Activated T-helper 1 cell treated with anti-CD3 and anti-CD28 coated beads, Interleukin-12 subunit alpha, Interleukin-12 subunit beta, Interleukin-2, Interleukin-4 antibody, amounts not matched to agents 30 ng/mL and 10 ng/mL and 1 ng/mL, durations not matched to agents 14 hours and 24 hours and 36 hours (primary cell): ENCODE measurements around the gene POU2F3. TPM values are rescaled to one million over a fixed set of nuclear protein-coding genes. Genes with fewer than 3 reads are reported as not detected.

Experiments
- DNase-seq: peaks from one replicate; pipeline ENCODE4 v3.0.0; 2021; ENCODE audit warnings: low spot score
- H3K27ac Mint-ChIP-seq: one replicate; pipeline ENCODE4 v1.8.0; 2021; ENCODE audit warnings: mild to moderate bottlenecking, mixed read lengths
- H3K27me3 Mint-ChIP-seq: one replicate; pipeline ENCODE4 v1.8.0; 2022; ENCODE audit warnings: mild to moderate bottlenecking, moderate library complexity, mixed read lengths; ENCODE audit not compliant: insufficient read depth
- H3K36me3 Mint-ChIP-seq: one replicate; pipeline ENCODE4 v1.8.0; 2021; ENCODE audit warnings: low read depth, mixed read lengths
- H3K4me1 Mint-ChIP-seq: one replicate; pipeline ENCODE4 v1.8.0; 2021; ENCODE audit warnings: low read depth, mixed read lengths
- H3K4me3 Mint-ChIP-seq: one replicate; pipeline ENCODE4 v1.8.0; 2021; ENCODE audit warnings: mild to moderate bottlenecking, moderate library complexity, mixed read lengths
- H3K9me3 Mint-ChIP-seq: one replicate; pipeline ENCODE4 v1.8.0; 2021; ENCODE audit warnings: mixed read lengths
- intact Hi-C: fragments of 100-400 bp; cut with micrococcal nuclease; formaldehyde crosslinking; loops from one replicate; pipeline ENCODE4 v1.15.1; 2024
- total RNA-seq: library from RNA; stranded (reverse); gene quantifications from 2 replicates; pipeline ENCODE4 v1.2.3, GENCODE V29; 2022

POU2F3 gene
- total RNA-seq, 1 donor from 2014 or later = 0.36 TPM

GRCh38 chr11:120333801-120334200 lies 93.9 kb downstream of the POU2F3 start:
- Mint-ChIP-seq H3K36me3 (peaks cover 2% of the 10 kb centered on the region), H3K27ac (no peak overlapping the region), H3K4me1 (peaks cover 22% of the 10 kb centered on the region), H3K27me3 (peaks cover 32% of the 10 kb centered on the region), H3K9me3 (no peaks in the 10 kb centered on the region), H3K4me3 (no peak overlapping the region)
- no peak for DNase-seq
- intact Hi-C loops = loop anchor here (10.0 kb wide), 2 partner anchors 621 to 861 kb away; no protein-coding TSS in a partner anchor

GRCh38 chr11:120334332-120334731 lies 94.4 kb downstream of the POU2F3 start:
- intact Hi-C loops = loop anchor here (10.0 kb wide), 2 partner anchors 620 to 860 kb away; no protein-coding TSS in a partner anchor
- Mint-ChIP-seq H3K4me1 (peaks cover 25% of the 10 kb centered on the region), H3K4me3 (no peak overlapping the region), H3K9me3 (no peaks in the 10 kb centered on the region), H3K27me3 (peaks cover 34% of the 10 kb centered on the region), H3K27ac (no peak overlapping the region), H3K36me3 (peaks cover 2% of the 10 kb centered on the region)
- DNase-seq = no peak

GRCh38 chr11:120334894-120335462 lies 95.0 kb downstream of the POU2F3 start:
- no peaks in the 10 kb centered on the region for H3K9me3 Mint-ChIP-seq
- intact Hi-C loops = loop anchor here (1.0 to 10.0 kb wide), 5 partner anchors 176 to 957 kb away; partner anchors contain the start of genes GRIK4, NECTIN1 and SC5D
- peaks cover 2% of the 10 kb centered on the region for H3K36me3 Mint-ChIP-seq
- peak; percentile 39 for DNase-seq
- H3K27me3 Mint-ChIP-seq = peaks cover 37% of the 10 kb centered on the region
- H3K27ac Mint-ChIP-seq = peak overlapping the region; percentile 83
- H3K4me1 Mint-ChIP-seq = peaks cover 31% of the 10 kb centered on the region
- H3K4me3 Mint-ChIP-seq = peak overlapping the region; percentile 74

GRCh38 chr11:120335556-120335907 lies 95.6 kb downstream of the POU2F3 start:
- peaks cover 37% of the 10 kb centered on the region for H3K4me1 Mint-ChIP-seq
- no peak for DNase-seq

DNA sequence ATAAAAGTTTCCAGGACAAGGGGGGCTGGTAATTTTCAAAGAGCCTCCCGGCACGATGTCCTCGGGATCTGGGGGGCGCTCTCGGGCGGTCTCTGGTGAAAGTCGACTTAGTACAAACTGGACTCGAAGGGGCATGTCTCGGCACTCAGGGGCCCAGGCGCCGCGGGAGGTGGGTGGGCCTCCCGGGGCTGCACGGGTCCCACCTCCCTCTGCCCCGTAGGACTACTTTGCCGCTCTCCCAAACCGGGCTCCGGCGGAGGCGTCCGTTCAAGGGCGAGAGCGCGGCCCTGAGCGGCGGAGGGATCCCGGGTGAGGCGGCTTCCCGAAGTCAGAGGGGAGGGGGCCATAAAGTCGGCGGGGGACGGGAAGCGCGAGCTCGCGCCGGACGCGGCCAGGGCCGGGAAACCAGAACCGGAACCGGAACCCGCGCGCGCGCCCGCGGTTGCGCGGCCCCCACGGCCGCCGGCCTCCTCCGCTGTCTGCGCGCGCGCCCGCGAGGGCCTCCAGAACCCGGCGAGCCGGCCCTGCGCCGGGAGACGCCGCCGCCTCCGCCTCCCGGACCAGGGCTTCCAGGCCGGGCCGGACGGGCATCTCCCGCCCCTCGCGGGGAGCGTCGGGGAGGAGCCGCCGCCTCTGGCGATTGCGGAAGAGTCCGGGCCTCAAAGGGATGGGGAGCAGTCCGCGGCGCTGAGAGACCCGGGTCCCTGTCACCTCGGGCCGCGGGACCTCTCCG lies 96.1 kb downstream of the POU2F3 start, which contains the start of gene ARHGEF12:
Gene ARHGEF12, plus strand, starts transcription at position 506 of the 733 bp plus-strand sequence. CDS start 831 bp downstream, outside the sequence.
- intact Hi-C loops = loop anchor here (1.0 to 10.0 kb wide), 9 partner anchors 8 to 956 kb away; partner anchors contain the start of genes GRIK4, NECTIN1, SC5D and TLCD5
- no peaks in the 10 kb centered on the region for H3K9me3 Mint-ChIP-seq
- DNase-seq = peak; percentile 70
- peaks cover 40% of the 10 kb centered on the region for H3K4me1 Mint-ChIP-seq
- H3K27me3 Mint-ChIP-seq = peaks cover 45% of the 10 kb centered on the region
- peak within 1 kb of the TSS; percentile 83 for H3K27ac Mint-ChIP-seq
- H3K36me3 Mint-ChIP-seq = peaks cover 4% of the 10 kb centered on the region
- H3K4me3 Mint-ChIP-seq = peak within 1 kb of the TSS; percentile 96

More at GRCh38 chr11:120335556-120335907, 95.6 kb downstream of the POU2F3 start:
- no peak overlapping the region for H3K27ac Mint-ChIP-seq
- peak overlapping the region; percentile 74 for H3K4me3 Mint-ChIP-seq
- peaks cover 4% of the 10 kb centered on the region for H3K36me3 Mint-ChIP-seq
- H3K27me3 Mint-ChIP-seq = peaks cover 40% of the 10 kb centered on the region
- intact Hi-C loops = loop anchor here (1.0 to 10.0 kb wide), 5 partner anchors 176 to 957 kb away; partner anchors contain the start of genes GRIK4, NECTIN1 and SC5D
- H3K9me3 Mint-ChIP-seq = no peaks in the 10 kb centered on the region

GRCh38 chr11:120336641-120337354 lies 96.9 kb downstream of the POU2F3 start:
- H3K4me3 Mint-ChIP-seq = peak overlapping the region; percentile 96
- peaks cover 51% of the 10 kb centered on the region for H3K27me3 Mint-ChIP-seq
- peak overlapping the region; percentile 76 for H3K27ac Mint-ChIP-seq
- intact Hi-C loops = loop anchor here (1.0 to 10.0 kb wide), 8 partner anchors 8 to 956 kb away; partner anchors contain the start of genes NECTIN1, SC5D and TLCD5
- H3K4me1 Mint-ChIP-seq = peaks cover 42% of the 10 kb centered on the region
- H3K36me3 Mint-ChIP-seq = peaks cover 4% of the 10 kb centered on the region
- H3K9me3 Mint-ChIP-seq = no peaks in the 10 kb centered on the region
- DNase-seq = no peak

GRCh38 chr11:120337355-120338106 lies 97.6 kb downstream of the POU2F3 start:
- DNase-seq = no peak
- Mint-ChIP-seq H3K9me3 (peaks cover 6% of the 10 kb centered on the region), H3K27ac (peak overlapping the region; percentile 76), H3K4me3 (peak overlapping the region; percentile 96), H3K27me3 (peaks cover 56% of the 10 kb centered on the region), H3K36me3 (peaks cover 7% of the 10 kb centered on the region), H3K4me1 (peaks cover 49% of the 10 kb centered on the region)
- intact Hi-C loops = loop anchor here (2.0 to 10.0 kb wide), 6 partner anchors 89 to 955 kb away; partner anchors contain the start of genes NECTIN1 and SC5D

DNA sequence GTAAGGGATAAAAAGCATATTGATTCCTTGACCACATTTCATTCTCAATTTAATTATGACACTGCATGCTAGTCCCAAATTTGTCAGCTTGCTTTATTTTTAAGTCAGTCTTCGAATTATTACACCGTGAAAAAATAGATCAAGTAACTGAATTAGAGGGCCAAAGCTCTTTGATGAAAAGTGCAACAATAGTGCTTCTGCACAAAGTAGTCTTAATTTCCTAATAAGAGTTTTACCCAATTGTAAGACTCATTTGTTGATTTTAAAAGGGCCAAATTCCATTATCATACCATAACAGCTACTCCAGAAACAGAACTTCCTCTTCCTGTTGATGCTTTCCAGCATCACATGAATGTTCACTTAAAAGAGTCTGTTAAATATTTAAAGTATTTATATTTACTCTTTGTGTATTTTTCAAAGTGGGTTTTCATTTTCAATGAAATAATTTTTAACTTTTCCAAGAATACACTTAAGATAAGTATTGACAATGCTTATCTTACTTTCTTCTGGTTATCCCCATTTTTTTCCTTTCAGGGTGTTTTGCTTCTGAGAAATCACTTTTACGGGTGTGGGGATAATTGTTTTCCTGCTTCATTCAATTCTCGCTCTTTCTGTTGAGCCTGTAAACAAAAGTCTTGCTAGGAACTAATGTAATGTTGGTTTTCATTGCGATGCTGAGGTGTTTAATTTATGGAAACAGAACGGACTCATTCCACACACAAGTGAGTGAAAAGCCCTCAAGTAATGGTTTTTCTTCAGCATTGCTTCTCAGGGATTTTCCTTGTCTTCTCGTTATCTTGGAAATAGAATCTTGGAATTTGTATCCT lies 98.4 kb downstream of the POU2F3 start:
- H3K4me1 Mint-ChIP-seq = peaks cover 50% of the 10 kb centered on the region
- H3K27ac Mint-ChIP-seq = no peak overlapping the region
- H3K9me3 Mint-ChIP-seq = peaks cover 6% of the 10 kb centered on the region
- H3K36me3 Mint-ChIP-seq = peaks cover 8% of the 10 kb centered on the region
- intact Hi-C loops = loop anchor here (5.0 to 10.0 kb wide), 4 partner anchors 611 to 954 kb away; partner anchors contain the start of genes NECTIN1 and SC5D
- peaks cover 60% of the 10 kb centered on the region for H3K27me3 Mint-ChIP-seq
- H3K4me3 Mint-ChIP-seq = peak overlapping the region; percentile 96
- DNase-seq = no peak

- intact Hi-C loops = loop anchor here (5.0 to 10.0 kb wide), 4 partner anchors 612 to 953 kb away; partner anchors contain the start of genes NECTIN1 and SC5D
- Mint-ChIP-seq H3K27me3 (peaks cover 60% of the 10 kb centered on the region), H3K27ac (no peak overlapping the region), H3K9me3 (peaks cover 6% of the 10 kb centered on the region), H3K36me3 (peaks cover 8% of the 10 kb centered on the region), H3K4me3 (peak overlapping the region; percentile 19), H3K4me1 (peaks cover 60% of the 10 kb centered on the region)
- DNase-seq = no peak
Measured at GRCh38 chr11:120339394-120339890, 99.5 kb downstream of the POU2F3 start.

- Mint-ChIP-seq H3K36me3 (peaks cover 8% of the 10 kb centered on the region), H3K4me1 (peaks cover 62% of the 10 kb centered on the region), H3K9me3 (peaks cover 6% of the 10 kb centered on the region), H3K27ac (no peak overlapping the region), H3K4me3 (no peak overlapping the region), H3K27me3 (peaks cover 55% of the 10 kb centered on the region)
- intact Hi-C loops = loop anchor here (10.0 kb wide), 1 partner anchor 694 kb away; no protein-coding TSS in a partner anchor
- no peak for DNase-seq
Measured at GRCh38 chr11:120340529-120340928, 100.6 kb downstream of the POU2F3 start.

GRCh38 chr11:120342226-120342625 lies 102.3 kb downstream of the POU2F3 start:
- no peak for DNase-seq
- Mint-ChIP-seq H3K36me3 (peaks cover 8% of the 10 kb centered on the region), H3K4me1 (peaks cover 63% of the 10 kb centered on the region), H3K4me3 (no peak overlapping the region), H3K27ac (no peak overlapping the region), H3K27me3 (peaks cover 64% of the 10 kb centered on the region), H3K9me3 (peaks cover 6% of the 10 kb centered on the region)
- intact Hi-C loops = loop anchor here (10.0 kb wide), 1 partner anchor 693 kb away; no protein-coding TSS in a partner anchor
